ENCODE data around the gene DPH3. TPM values are rescaled to one million over a fixed set of nuclear protein-coding genes. Genes with fewer than 3 reads are reported as not detected.

DPH3 gene
- total RNA-seq, 1 experiment from 2014 or later: 27.8 TPM

DNA sequence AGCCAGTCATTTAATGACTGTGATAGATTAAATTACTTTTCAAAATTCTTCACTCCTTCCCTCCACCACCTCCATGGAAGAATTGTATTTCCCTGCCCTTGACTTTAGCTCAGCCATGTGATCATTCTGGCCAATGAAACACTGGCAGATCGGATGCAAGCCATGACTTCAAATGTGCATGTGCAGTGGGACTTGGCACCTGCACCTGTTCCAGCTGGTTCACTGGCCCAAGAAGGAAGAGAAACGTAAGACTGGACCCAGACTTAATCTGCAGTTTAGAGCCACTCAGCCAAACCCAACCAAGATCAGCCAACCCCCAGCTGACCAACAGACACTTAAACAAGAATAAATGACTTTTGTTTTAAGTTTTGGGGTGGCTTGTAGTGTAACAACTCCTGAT, 11.8 kb downstream of the DPH3 start:
- CTCF ChIA-PET: no interaction called here

More for the DNA sequence above, 11.8 kb downstream of the DPH3 start:
- H3K27ac Mint-ChIP-seq: no peak overlapping the region
- no peaks in the 10 kb centered on the region for H3K36me3 Mint-ChIP-seq
- ATAC-seq (no peak), DNase-seq (ENCODE audit: low spot score) (no peak)
- POLR2A ChIA-PET: no interaction called here
- TF ChIP-seq, protein P1, sequence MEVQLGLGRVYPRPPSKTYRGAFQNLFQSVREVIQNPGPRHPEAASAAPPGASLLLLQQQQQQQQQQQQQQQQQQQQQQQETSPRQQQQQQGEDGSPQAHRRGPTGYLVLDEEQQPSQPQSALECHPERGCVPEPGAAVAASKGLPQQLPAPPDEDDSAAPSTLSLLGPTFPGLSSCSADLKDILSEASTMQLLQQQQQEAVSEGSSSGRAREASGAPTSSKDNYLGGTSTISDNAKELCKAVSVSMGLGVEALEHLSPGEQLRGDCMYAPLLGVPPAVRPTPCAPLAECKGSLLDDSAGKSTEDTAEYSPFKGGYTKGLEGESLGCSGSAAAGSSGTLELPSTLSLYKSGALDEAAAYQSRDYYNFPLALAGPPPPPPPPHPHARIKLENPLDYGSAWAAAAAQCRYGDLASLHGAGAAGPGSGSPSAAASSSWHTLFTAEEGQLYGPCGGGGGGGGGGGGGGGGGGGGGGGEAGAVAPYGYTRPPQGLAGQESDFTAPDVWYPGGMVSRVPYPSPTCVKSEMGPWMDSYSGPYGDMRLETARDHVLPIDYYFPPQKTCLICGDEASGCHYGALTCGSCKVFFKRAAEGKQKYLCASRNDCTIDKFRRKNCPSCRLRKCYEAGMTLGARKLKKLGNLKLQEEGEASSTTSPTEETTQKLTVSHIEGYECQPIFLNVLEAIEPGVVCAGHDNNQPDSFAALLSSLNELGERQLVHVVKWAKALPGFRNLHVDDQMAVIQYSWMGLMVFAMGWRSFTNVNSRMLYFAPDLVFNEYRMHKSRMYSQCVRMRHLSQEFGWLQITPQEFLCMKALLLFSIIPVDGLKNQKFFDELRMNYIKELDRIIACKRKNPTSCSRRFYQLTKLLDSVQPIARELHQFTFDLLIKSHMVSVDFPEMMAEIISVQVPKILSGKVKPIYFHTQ (CRISPR knock-in tag; IDR thresholded peaks at IDR 0.05): no peak
- TF ChIP-seq USF1 (CRISPR knock-in tag; IDR thresholded peaks at IDR 0.05): no peak
- TF ChIP-seq, protein P2, sequence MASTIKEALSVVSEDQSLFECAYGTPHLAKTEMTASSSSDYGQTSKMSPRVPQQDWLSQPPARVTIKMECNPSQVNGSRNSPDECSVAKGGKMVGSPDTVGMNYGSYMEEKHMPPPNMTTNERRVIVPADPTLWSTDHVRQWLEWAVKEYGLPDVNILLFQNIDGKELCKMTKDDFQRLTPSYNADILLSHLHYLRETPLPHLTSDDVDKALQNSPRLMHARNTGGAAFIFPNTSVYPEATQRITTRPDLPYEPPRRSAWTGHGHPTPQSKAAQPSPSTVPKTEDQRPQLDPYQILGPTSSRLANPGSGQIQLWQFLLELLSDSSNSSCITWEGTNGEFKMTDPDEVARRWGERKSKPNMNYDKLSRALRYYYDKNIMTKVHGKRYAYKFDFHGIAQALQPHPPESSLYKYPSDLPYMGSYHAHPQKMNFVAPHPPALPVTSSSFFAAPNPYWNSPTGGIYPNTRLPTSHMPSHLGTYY (CRISPR knock-in tag; IDR thresholded peaks at IDR 0.05): no peak
- no peak for TF ChIP-seq ZNF232 (CRISPR knock-in tag; IDR thresholded peaks at IDR 0.05)
- TF ChIP-seq ATF1 (CRISPR knock-in tag; IDR thresholded peaks at IDR 0.05): no peak
- TF ChIP-seq IRF1 (CRISPR knock-in tag; IDR thresholded peaks at IDR 0.05): no peak
- TF ChIP-seq TP53 (CRISPR knock-in tag; IDR thresholded peaks at IDR 0.05): no peak
- TF ChIP-seq NR2C2 (CRISPR knock-in tag; IDR thresholded peaks at IDR 0.05): no peak
- TF ChIP-seq FOXP1 (CRISPR knock-in tag; IDR thresholded peaks at IDR 0.05; ENCODE audit: borderline replicate concordance): no peak
- TF ChIP-seq JAZF1 (CRISPR knock-in tag; IDR thresholded peaks at IDR 0.05): no peak
- no peak for TF ChIP-seq ATF6 (CRISPR knock-in tag; IDR thresholded peaks at IDR 0.05)
- TF ChIP-seq RELA (CRISPR knock-in tag; IDR thresholded peaks at IDR 0.05; ENCODE audit: borderline replicate concordance): no peak
- no peak for TF ChIP-seq OVOL2 (CRISPR knock-in tag; IDR thresholded peaks at IDR 0.05; ENCODE audit: borderline replicate concordance)
- TF ChIP-seq, protein P3, sequence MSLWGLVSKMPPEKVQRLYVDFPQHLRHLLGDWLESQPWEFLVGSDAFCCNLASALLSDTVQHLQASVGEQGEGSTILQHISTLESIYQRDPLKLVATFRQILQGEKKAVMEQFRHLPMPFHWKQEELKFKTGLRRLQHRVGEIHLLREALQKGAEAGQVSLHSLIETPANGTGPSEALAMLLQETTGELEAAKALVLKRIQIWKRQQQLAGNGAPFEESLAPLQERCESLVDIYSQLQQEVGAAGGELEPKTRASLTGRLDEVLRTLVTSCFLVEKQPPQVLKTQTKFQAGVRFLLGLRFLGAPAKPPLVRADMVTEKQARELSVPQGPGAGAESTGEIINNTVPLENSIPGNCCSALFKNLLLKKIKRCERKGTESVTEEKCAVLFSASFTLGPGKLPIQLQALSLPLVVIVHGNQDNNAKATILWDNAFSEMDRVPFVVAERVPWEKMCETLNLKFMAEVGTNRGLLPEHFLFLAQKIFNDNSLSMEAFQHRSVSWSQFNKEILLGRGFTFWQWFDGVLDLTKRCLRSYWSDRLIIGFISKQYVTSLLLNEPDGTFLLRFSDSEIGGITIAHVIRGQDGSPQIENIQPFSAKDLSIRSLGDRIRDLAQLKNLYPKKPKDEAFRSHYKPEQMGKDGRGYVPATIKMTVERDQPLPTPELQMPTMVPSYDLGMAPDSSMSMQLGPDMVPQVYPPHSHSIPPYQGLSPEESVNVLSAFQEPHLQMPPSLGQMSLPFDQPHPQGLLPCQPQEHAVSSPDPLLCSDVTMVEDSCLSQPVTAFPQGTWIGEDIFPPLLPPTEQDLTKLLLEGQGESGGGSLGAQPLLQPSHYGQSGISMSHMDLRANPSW (CRISPR knock-in tag; conservative IDR thresholded peaks at IDR 0.05; ENCODE audit: low read depth): no peak
- TF ChIP-seq HMGA2 (CRISPR knock-in tag; IDR thresholded peaks at IDR 0.05): no peak
- TF ChIP-seq, protein P4, sequence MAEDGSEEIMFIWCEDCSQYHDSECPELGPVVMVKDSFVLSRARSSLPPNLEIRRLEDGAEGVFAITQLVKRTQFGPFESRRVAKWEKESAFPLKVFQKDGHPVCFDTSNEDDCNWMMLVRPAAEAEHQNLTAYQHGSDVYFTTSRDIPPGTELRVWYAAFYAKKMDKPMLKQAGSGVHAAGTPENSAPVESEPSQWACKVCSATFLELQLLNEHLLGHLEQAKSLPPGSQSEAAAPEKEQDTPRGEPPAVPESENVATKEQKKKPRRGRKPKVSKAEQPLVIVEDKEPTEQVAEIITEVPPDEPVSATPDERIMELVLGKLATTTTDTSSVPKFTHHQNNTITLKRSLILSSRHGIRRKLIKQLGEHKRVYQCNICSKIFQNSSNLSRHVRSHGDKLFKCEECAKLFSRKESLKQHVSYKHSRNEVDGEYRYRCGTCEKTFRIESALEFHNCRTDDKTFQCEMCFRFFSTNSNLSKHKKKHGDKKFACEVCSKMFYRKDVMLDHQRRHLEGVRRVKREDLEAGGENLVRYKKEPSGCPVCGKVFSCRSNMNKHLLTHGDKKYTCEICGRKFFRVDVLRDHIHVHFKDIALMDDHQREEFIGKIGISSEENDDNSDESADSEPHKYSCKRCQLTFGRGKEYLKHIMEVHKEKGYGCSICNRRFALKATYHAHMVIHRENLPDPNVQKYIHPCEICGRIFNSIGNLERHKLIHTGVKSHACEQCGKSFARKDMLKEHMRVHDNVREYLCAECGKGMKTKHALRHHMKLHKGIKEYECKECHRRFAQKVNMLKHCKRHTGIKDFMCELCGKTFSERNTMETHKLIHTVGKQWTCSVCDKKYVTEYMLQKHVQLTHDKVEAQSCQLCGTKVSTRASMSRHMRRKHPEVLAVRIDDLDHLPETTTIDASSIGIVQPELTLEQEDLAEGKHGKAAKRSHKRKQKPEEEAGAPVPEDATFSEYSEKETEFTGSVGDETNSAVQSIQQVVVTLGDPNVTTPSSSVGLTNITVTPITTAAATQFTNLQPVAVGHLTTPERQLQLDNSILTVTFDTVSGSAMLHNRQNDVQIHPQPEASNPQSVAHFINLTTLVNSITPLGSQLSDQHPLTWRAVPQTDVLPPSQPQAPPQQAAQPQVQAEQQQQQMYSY (CRISPR knock-in tag; IDR thresholded peaks at IDR 0.05): no peak
- peaks cover 30% of the 10 kb centered on the region for H3K4me1 Mint-ChIP-seq
- no peaks in the 10 kb centered on the region; the same call in 1 of the 2 replicates for H3K27me3 Mint-ChIP-seq (ENCODE audit: low read depth)
- H3K4me3 Mint-ChIP-seq: no peak overlapping the region
- H3K9me3 Mint-ChIP-seq: no peaks in the 10 kb centered on the region
